ENCODE results near the gene DEPDC5.

The DEPDC5 gene

DNA sequence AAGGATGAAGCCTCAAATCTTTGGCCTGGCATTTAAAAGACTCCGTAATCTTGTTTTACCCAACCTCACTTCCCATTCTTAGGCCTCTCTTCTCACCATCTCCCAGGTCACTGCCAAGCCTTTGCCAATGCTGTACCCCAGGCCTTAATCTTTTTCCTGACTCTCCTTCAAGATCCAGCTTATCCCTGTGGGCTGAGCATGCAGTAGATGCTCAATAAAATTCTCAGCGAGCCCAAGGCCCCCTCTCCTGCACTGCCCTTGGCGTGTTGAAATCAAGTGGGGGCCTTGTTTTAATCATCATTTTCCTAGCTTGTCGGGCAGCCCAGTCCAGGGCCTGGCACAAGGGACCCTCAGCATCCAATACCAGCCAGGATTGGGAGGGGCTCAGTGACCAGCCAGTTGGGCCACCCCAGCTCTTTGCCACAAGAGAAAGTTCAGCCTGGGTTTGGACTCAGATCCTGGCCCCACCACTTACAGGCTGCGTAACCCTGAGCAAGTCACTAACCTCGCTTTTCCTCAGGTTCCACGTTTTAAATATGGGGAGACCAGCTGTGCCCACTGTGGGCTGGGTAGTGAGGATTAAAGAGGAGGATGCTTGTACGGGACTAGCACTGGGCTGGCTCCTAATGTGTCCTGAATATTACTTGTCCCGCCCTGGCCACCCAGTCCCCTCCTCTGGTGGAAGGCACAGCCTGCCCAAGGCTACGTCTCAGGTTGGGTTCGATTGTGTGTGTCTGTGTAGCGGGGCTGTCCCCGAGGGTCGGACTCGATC is 189.6 kb downstream of the DEPDC5 start:
- peak overlapping the region; percentile 85 for H3K9ac ChIP-seq (ENCODE audit: insufficient read length, low read depth)
- H3K36me3 ChIP-seq (ENCODE audit: insufficient read depth, insufficient read length, low read length): peaks cover 33% of the 10 kb centered on the region
- DNase-seq (ENCODE audit: low read depth, low spot score): no peak
- peak overlapping the region; percentile 28 for H3K4me3 ChIP-seq (ENCODE audit: insufficient read length, low read depth)
- H3K4me1 ChIP-seq (ENCODE audit: insufficient read depth, insufficient read length): peaks cover 5% of the 10 kb centered on the region
- no peaks in the 10 kb centered on the region for H3K27me3 ChIP-seq (ENCODE audit: insufficient read depth, insufficient read length)
- TF ChIP-seq YY1 (IDR thresholded peaks at IDR 0.05; ENCODE audit: insufficient read depth, insufficient read length): no peak
- no peak for TF ChIP-seq SUZ12 (IDR thresholded peaks at IDR 0.05; ENCODE audit: extremely low read depth, insufficient read depth, insufficient read length)
- no peak for TF ChIP-seq ZNF274 (IDR thresholded peaks at IDR 0.05; ENCODE audit: low read depth, low read length)
- H3K9me3 ChIP-seq (ENCODE audit: insufficient read depth, low read length): no peaks in the 10 kb centered on the region

DNA sequence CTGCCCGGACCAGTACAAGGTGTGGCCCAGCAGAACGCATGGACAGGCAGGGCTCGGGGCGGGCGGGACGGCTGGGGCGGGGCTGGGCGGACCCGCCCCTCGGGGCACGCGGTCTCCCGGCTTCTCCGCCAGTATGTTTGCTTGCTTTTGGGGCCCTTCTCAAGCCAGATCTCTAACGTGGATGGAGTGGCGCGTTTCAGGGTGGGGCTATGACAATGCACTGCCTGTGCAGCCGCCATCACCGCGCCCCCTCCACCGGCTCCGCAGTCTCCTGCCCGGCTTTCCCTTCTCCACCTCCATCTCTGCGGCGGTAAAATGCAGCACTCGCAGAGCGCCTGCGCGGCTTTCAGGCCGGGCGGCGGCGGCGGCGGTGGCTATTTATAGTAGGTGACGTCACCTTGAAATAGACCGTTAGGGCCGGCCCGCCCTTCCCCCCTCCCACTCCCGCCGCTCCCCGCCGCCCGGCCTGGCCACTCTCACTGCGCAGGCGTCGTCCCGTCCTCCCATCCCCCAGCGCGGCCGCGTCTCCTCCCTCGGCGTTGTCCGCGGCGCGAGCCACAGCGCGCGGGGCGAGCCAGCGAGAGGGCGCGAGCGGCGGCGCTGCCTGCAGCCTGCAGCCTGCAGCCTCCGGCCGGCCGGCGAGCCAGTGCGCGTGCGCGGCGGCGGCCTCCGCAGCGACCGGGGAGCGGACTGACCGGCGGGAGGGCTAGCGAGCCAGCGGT is 190.3 kb downstream of the DEPDC5 start, which contains the start of gene YWHAH:
Gene YWHAH, plus strand, starts transcription at position 558 of the 722 bp plus-strand sequence. CDS start 199 bp downstream, outside the sequence.
- Histone ChIP-seq H3K4me1 (ENCODE audit: insufficient read depth, insufficient read length) (peaks cover 5% of the 10 kb centered on the region), H3K36me3 (ENCODE audit: insufficient read depth, insufficient read length, low read length) (peaks cover 39% of the 10 kb centered on the region), H3K9ac (ENCODE audit: insufficient read length, low read depth) (peak within 1 kb of the TSS; percentile 98), H3K27me3 (ENCODE audit: insufficient read depth, insufficient read length) (no peaks in the 10 kb centered on the region), H3K4me3 (ENCODE audit: insufficient read length, low read depth) (peak within 1 kb of the TSS; percentile 87), H3K9me3 (ENCODE audit: insufficient read depth, low read length) (no peaks in the 10 kb centered on the region)
- TF ChIP-seq ZNF274 (IDR thresholded peaks at IDR 0.05; ENCODE audit: low read depth, low read length): no peak
- no peak for TF ChIP-seq SUZ12 (IDR thresholded peaks at IDR 0.05; ENCODE audit: extremely low read depth, insufficient read depth, insufficient read length)
- TF ChIP-seq YY1 (IDR thresholded peaks at IDR 0.05; ENCODE audit: insufficient read depth, insufficient read length): no peak
- peak; percentile 74 for DNase-seq (ENCODE audit: low read depth, low spot score)

GRCh38 chr22:31944700-31945442 is 191.1 kb downstream of the DEPDC5 start:
- no peaks in the 10 kb centered on the region for H3K9me3 ChIP-seq (ENCODE audit: insufficient read depth, low read length)
- peaks cover 5% of the 10 kb centered on the region for H3K4me1 ChIP-seq (ENCODE audit: insufficient read depth, insufficient read length)
- TF ChIP-seq ZNF274 (IDR thresholded peaks at IDR 0.05; ENCODE audit: low read depth, low read length): no peak
- TF ChIP-seq SUZ12 (IDR thresholded peaks at IDR 0.05; ENCODE audit: extremely low read depth, insufficient read depth, insufficient read length): no peak
- no peak for TF ChIP-seq YY1 (IDR thresholded peaks at IDR 0.05; ENCODE audit: insufficient read depth, insufficient read length)
- H3K9ac ChIP-seq (ENCODE audit: insufficient read length, low read depth): peak overlapping the region; percentile 98
- no peaks in the 10 kb centered on the region for H3K27me3 ChIP-seq (ENCODE audit: insufficient read depth, insufficient read length)
- H3K4me3 ChIP-seq (ENCODE audit: insufficient read length, low read depth): peak overlapping the region; percentile 87
- DNase-seq (ENCODE audit: low read depth, low spot score): no peak
- peaks cover 44% of the 10 kb centered on the region for H3K36me3 ChIP-seq (ENCODE audit: insufficient read depth, insufficient read length, low read length)

- Histone ChIP-seq H3K9me3 (ENCODE audit: insufficient read depth, low read length) (no peaks in the 10 kb centered on the region), H3K9ac (ENCODE audit: insufficient read length, low read depth) (peak overlapping the region; percentile 98), H3K4me1 (ENCODE audit: insufficient read depth, insufficient read length) (peaks cover 5% of the 10 kb centered on the region), H3K4me3 (ENCODE audit: insufficient read length, low read depth) (peak overlapping the region; percentile 87), H3K36me3 (ENCODE audit: insufficient read depth, insufficient read length, low read length) (peaks cover 49% of the 10 kb centered on the region), H3K27me3 (ENCODE audit: insufficient read depth, insufficient read length) (no peaks in the 10 kb centered on the region)
- no peak for DNase-seq (ENCODE audit: low read depth, low spot score)
- TF ChIP-seq YY1 (IDR thresholded peaks at IDR 0.05; ENCODE audit: insufficient read depth, insufficient read length) (no peak), SUZ12 (IDR thresholded peaks at IDR 0.05; ENCODE audit: extremely low read depth, insufficient read depth, insufficient read length) (no peak), ZNF274 (IDR thresholded peaks at IDR 0.05; ENCODE audit: low read depth, low read length) (no peak)
Measured at GRCh38 chr22:31945443-31945855, 191.6 kb downstream of the DEPDC5 start.

DNA sequence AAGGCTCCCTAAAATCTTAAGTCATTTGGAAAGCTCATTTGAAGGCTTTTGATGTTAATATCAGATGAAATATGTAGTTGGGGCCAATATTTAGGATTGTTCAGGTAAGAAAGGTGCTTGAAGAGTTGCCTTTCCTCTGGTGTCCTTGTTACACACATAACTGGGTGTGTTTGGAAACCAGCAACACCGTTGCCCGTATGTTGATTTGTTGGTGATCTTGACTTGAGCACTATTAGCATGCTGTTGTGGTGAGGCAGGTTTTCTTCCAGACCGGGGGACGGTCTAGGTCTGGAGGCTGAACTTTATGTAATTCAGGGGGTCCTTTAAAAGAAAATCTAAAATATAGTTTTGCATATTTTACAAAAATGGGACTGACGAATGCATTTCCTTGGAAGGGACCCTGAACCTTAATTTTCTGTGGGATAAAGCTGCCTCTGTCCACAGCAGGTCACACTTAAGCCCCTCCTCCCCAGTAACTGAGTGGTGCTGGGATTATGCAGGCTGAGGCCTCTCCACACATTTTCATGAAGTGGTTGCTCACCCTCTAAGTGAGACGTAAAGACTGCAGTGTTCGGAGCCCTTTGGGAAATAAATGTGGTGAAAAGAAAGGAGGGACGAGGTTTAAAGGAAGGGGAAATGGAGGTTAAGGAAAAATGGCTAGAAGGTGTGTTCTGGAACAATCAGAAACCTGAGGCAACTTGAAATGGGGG is 192.3 kb downstream of the DEPDC5 start:
- H3K4me1 ChIP-seq (ENCODE audit: insufficient read depth, insufficient read length): peaks cover 5% of the 10 kb centered on the region
- TF ChIP-seq YY1 (IDR thresholded peaks at IDR 0.05; ENCODE audit: insufficient read depth, insufficient read length) (no peak), ZNF274 (IDR thresholded peaks at IDR 0.05; ENCODE audit: low read depth, low read length) (no peak), SUZ12 (IDR thresholded peaks at IDR 0.05; ENCODE audit: extremely low read depth, insufficient read depth, insufficient read length) (no peak)
- peaks cover 55% of the 10 kb centered on the region for H3K36me3 ChIP-seq (ENCODE audit: insufficient read depth, insufficient read length, low read length)
- H3K27me3 ChIP-seq (ENCODE audit: insufficient read depth, insufficient read length): no peaks in the 10 kb centered on the region
- H3K4me3 ChIP-seq (ENCODE audit: insufficient read length, low read depth): peak overlapping the region; percentile 87
- H3K9ac ChIP-seq (ENCODE audit: insufficient read length, low read depth): peak overlapping the region; percentile 98
- no peaks in the 10 kb centered on the region for H3K9me3 ChIP-seq (ENCODE audit: insufficient read depth, low read length)
- DNase-seq (ENCODE audit: low read depth, low spot score): no peak

DNA sequence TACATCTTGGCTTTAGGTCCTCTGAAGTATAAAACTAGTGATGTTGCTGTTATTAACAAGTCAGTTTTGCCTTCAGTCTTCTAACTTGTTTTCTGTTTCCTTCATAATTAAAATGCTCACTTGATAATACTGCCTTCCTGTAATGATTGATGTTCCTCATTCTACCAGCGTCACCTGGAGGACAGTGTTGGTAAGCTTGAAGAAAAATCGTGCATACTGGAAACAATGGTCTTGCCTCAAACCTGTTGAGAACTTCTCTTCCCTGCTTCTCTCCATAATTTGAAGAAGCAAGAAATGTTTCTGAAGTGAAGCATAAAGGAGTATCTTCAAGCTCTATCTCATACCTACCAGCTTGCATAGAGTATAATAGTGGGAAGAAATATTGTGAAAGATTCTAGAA is 193.5 kb downstream of the DEPDC5 start:
- Histone ChIP-seq H3K4me3 (ENCODE audit: insufficient read length, low read depth) (no peak overlapping the region), H3K4me1 (ENCODE audit: insufficient read depth, insufficient read length) (peaks cover 5% of the 10 kb centered on the region), H3K27me3 (ENCODE audit: insufficient read depth, insufficient read length) (no peaks in the 10 kb centered on the region), H3K9me3 (ENCODE audit: insufficient read depth, low read length) (no peaks in the 10 kb centered on the region), H3K36me3 (ENCODE audit: insufficient read depth, insufficient read length, low read length) (peaks cover 67% of the 10 kb centered on the region), H3K9ac (ENCODE audit: insufficient read length, low read depth) (no peak overlapping the region)
- DNase-seq (ENCODE audit: low read depth, low spot score): no peak
- TF ChIP-seq SUZ12 (IDR thresholded peaks at IDR 0.05; ENCODE audit: extremely low read depth, insufficient read depth, insufficient read length): no peak

Measured in NT2/D1 (cell line).